ENCODE data around the gene SERPINI2.
A peak's percentile ranks its signal among the peaks of the same experiment; 100 is the strongest.

The SERPINI2 gene

DNA sequence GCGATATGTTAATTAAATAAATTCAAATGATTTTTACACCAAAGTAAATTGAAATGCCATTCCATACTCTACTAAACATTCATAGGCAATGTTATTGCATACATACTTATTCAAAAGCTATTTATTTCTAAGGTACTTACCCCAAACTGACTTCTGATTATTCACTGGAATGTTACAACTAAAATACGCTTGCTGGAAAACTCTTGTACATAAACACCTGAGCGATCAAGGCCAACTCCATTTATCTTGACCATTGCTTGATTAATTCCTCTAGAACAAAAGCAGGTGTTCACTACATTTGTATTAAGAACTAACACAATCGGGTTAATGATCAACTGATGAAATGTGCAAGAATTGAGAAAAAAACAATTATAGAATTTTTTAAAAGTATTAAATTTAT lies at the start of gene SERPINI2:
Gene SERPINI2 (minus strand): TSS at position 180 of the 400 bp plus-strand sequence. CDS start 2,208 bp downstream, outside the sequence.
- no peak for DNase-seq (ENCODE audit: low spot score)

DNA sequence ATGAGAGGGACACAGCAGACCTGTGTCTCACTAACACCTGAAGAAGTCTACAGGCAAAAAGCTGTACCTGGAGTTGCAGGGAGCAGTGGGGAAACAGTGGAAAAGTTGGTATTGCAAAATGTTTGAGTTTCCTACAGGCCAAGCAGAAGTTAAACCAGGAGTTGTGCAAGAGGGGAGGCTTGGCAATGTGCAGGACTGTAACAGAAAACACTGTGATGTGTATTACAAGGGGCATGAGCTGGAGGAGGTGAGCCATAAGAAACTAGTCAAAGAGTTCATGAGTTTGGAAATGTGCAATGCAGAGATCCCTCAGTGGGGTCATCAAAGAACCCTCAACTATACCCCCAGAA lies 47.1 kb upstream of the SERPINI2 start:
- DNase-seq (ENCODE audit: low spot score), result no peak

DNA sequence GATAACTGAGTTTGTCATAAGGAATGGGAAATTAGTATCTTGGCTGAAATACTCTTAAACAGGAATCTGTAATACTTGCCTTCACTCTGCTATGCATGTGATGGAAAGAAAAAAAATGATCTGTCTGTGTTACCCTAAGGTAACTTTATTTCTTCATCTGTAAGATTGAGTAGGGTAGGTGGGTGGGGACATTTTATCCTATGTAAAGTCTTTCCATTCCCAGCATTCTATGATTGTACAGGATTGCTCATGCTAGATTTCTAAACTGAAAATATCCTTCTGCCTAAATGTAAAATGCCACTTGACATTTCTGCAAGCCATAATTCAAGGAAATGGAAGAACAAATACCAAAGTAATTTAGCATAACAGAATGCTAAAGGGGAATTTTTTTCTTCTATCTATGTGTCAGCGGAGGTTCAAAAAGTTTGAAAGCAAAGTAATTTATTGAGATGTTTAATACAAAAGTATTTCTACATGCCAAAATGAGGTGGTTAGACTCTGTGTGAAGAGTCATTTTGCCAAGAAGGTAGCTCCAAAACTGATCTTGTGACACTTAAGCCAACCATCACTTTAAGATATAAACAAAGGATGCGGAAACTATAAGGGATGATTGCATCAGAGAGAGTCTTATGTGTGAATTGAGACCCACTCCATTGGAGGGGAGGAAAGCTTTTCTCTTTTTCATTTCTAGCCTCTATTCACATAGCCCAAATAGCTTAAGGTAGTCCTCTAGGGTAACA lies 46.6 kb upstream of the SERPINI2 start:
- DNase-seq (ENCODE audit: low spot score), result no peak

- no peak for DNase-seq (ENCODE audit: low spot score)
Measured at GRCh38 chr3:167507954-167508353, 34.1 kb upstream of the SERPINI2 start.

DNA sequence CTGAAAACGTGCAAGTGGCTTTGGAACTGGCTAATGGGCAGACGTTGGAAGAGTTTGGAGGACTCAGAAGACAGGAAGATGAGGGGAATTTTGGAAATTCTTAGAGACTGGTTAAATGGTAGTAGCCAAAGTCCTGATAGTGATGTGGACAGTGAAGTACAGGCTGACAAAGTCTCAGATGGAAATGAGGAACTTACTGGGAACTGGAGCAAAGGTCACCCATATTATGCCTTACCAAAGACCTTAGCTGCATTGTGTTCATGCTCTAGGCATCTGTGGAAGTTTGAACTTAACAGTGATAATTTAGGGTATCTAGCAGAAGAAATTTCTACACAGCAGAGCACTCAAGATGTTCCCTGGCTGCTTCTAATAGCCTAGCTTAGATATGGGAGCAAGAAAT lies 28.6 kb upstream of the SERPINI2 start:
- DNase-seq (ENCODE audit: low spot score), result no peak

GRCh38 chr3:167501941-167502340 lies 28.1 kb upstream of the SERPINI2 start:
- DNase-seq (ENCODE audit: low spot score), result no peak

DNA sequence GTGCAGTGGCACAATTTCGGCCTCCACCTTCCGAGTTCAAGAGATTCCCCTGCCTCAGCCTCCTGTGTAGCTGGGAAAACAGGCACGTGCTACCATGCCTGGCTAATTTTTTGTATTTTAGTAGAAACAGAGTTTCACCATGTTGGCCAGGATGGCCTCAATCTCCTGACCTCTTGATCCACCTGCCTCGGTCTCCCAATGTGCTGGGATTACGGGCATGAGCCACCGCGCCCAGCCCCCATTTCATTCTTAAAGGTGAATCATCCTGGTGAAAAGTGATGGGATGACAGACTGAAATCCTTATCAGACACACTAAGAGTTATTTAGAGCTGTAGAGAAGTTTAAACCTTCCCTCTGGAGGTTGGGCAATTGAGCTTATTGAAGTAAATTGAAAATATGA lies 24.1 kb upstream of the SERPINI2 start:
- no peak for DNase-seq (ENCODE audit: low spot score)

DNA sequence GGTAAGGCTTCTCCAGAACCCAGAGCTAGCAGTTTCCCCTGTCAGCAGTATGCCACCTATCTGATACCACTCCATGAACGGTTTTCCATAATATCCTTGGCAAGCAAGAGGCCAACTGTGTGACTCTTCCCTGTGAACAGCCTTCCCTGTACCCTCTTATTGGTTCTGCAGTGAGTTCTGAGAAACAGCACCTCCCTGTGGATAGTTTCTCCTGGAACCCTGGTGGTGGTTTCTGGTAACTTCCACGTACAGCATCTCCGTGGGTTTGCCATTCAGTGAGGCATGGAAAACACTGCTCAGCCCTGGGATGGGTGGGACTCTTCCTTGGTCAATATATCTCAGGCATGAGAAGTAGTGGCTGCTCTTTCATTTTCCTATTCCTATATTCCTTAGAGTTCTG lies 19.4 kb upstream of the SERPINI2 start:
- peak; percentile 44 for DNase-seq (ENCODE audit: low spot score)

DNA sequence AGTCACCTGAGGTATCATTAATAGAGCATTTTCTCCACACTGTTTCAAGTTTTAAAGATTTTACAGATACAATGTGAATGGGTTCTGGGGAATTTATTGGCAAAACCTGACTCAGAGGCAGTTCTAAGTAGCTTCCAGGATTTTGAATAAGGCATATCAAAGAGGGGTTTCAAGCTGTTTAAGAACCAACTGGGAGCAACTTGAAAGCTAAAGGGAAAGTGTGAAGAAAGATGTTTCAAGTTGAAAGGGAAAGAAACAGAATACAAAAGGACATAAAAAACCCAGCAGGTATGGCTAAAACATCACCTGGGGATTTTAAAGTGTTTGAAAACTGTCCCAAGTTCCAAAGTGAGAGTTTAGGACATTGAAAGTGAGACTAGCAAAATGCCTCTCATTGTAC lies 17.8 kb upstream of the SERPINI2 start:
- no peak for DNase-seq (ENCODE audit: low spot score)

GRCh38 chr3:167489571-167489970 lies 15.7 kb upstream of the SERPINI2 start:
- no peak for DNase-seq (ENCODE audit: low spot score)

GRCh38 chr3:167487556-167487955 lies 13.7 kb upstream of the SERPINI2 start:
- DNase-seq (ENCODE audit: low spot score), result no peak

DNA sequence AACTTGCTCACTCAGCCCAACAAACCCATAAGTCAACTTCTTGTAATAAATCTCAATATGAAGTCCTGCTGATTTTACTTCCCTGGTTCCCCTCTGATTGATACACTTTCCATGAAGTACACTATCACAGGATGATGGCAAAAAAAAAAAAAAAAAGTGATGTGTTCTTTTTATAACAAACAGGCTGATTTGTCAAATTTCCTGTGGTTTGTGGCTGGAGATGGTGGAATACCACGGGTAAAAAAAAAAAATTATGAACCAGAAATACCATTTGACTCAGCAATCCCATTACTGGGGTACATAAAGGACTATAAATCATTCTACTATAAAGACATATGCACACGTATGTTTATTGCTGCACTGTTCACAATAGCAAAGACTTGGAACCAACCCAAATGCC lies 10.7 kb upstream of the SERPINI2 start:
- DNase-seq (ENCODE audit: low spot score), result no peak

- DNase-seq (ENCODE audit: low spot score), result no peak
Measured at GRCh38 chr3:167483708-167484475, 10.1 kb upstream of the SERPINI2 start.

DNA sequence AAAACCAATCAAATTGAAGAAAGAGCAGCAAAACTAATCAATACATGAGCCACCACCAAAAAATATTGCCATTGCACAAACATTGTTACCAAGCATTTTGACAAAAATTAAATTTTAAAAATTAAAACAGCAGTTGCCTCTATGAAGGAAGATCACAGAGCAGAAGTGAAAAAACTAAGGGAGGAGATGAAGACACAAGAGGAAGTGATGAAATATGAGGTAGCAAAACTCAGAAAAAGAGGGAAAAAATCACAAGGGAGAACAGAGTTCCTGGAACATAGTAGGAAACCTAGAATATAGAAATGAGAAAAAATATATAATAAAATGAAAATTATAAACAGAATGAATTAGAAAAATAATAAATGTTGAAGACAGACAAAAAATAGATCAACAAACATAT lies 7.3 kb upstream of the SERPINI2 start:
- DNase-seq (ENCODE audit: low spot score), result no peak

DNA sequence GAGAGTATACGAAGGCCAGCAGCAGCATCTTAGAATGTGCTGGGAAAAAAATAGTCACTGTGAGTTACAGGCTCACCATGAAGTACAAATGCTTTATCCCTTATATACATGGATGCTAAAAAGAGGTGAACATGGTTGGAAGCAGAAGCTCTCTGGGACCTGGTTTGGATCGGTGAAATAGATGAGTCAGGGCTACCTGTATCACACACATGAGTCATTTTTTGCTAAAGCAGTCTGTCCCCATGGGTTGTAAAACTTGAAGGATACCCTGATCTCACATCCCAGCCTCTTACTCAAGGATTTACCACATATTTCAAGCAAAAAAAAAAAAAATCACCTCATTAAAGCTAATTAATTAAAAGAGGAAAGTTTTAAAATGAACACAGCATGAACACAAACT lies 6.9 kb upstream of the SERPINI2 start:
- no peak for DNase-seq (ENCODE audit: low spot score)

GRCh38 chr3:167469381-167469780 lies 4.5 kb downstream of the SERPINI2 start:
- DNase-seq (ENCODE audit: low spot score), result no peak

GRCh38 chr3:167467848-167468611 lies 5.8 kb downstream of the SERPINI2 start:
- DNase-seq (ENCODE audit: low spot score), result no peak

GRCh38 chr3:167466966-167467365 lies 6.9 kb downstream of the SERPINI2 start:
- no peak for DNase-seq (ENCODE audit: low spot score)

DNA sequence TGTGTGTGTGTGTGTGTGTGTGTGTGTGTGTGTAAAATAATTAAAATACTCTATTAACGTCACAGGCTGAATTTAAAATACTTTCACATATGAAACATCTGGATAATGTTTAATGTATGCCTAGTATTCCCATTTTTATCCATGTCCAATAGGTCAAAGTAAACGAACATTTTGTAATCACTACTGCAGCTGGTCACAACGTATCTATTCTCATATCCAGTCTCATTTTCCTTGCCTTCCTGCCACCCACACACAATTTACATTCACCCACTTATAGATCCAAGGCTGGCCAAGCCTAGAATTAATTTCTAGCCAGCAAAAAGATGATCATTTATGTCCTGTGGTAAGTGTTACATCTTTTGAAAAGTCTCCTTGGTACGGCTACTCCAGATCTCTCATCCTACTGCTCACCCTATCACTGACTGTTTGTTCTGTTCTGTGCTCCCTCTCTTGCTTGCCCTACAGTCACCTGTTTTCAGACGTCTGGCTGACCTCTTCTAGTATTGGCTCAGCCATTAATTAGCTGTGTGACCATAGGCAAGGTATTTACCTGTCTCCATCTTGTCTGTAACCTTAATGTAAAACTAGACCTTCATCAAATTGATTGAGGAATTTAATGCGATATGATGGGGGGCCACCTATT lies 17.6 kb downstream of the SERPINI2 start:
- no peak for DNase-seq (ENCODE audit: low spot score)

DNA sequence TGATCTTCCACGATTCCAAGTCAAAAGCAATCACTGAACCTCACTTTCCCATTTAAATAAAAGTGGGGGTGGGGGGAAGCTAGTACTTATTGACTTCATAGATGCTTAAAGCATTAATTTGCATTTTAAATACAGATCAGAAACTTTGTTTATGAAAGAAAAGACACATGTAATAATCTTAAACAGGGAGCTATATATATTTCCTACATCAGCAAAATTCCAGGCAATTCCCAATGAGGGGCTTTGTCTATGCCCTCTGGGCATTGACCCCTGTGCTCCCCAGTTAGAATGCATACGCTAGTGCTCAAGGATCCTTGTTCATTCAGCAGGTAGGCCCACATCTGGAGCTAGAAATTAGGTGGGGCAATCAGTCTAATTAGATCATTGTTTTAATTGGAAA lies 20.0 kb downstream of the SERPINI2 start:
- no peak for DNase-seq (ENCODE audit: low spot score)

DNA sequence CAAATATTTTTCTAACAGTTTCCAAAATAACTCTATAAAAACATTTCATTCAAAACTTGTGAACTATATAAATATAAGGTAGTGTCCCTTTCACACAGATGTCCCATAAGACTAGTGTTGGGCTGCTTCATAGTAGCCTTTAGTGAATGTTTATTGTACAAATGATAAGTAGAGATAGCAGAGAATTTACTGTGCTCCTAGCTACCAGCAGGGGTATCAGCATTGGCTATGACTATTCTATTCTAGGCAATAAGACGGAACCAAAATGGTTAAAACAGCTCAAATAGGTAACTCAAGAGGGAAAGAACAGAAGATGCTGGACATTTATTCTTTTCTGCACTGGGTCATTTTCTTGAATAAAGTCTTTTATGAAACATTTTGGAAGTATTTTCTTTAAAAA lies 22.6 kb downstream of the SERPINI2 start:
- no peak for DNase-seq (ENCODE audit: low spot score)

- DNase-seq (ENCODE audit: low spot score), result no peak
Measured at GRCh38 chr3:167450675-167451074, 23.2 kb downstream of the SERPINI2 start.

Measured in iPS-NIHi11 (cell line).